Measurements from ENCODE around the gene DCLK2. TPM values are rescaled to one million over a fixed set of nuclear protein-coding genes. Genes with fewer than 3 reads are reported as not detected.

The DCLK2 gene
- 4.6 and 5.4 TPM in 2 replicates for total RNA-seq

GRCh38 chr4:150078041-150078578 lies at the start of gene DCLK2:
DCLK2 (plus strand) TSS chr4:150078445; CDS start chr4:150079028, 583 bp downstream.

Measured in bronchus fibroblast of lung (primary cell).